Activated CD8-positive, alpha-beta memory T cell treated with anti-CD3 and anti-CD28 coated beads, Interleukin-2, amount 50 U/mL, for 1 hour (primary cell): ENCODE measurements around the gene CDO1.
"Not testable (repeated sequence)": the region's sequence is repeated elsewhere in the genome, so short reads cannot be mapped to it uniquely, and the experiment has no call there.

ENCODE experiments used
- DNase-seq: peaks from one replicate; pipeline ENCODE4 v3.0.0-alpha.2; 2020; ENCODE audit errors: extremely low read depth

The CDO1 gene

GRCh38 chr5:115829913-115830312, 13.5 kb upstream of the CDO1 start:
- no peak for DNase-seq

GRCh38 chr5:115825948-115826347, 9.5 kb upstream of the CDO1 start:
- no peak for DNase-seq

- not testable (repeated sequence) for DNase-seq
These were observed 8.5 kb upstream of the CDO1 start for GRCh38 chr5:115824983-115825382.

GRCh38 chr5:115820846-115821245, 4.4 kb upstream of the CDO1 start:
- no peak for DNase-seq

GRCh38 chr5:115818821-115819220, 2.4 kb upstream of the CDO1 start:
- no peak for DNase-seq

GRCh38 chr5:115817386-115817785, 927 bp upstream of the CDO1 start:
- no peak for DNase-seq

GRCh38 chr5:115815693-115816225, 700 bp downstream of the CDO1 start:
- DNase-seq: no peak

GRCh38 chr5:115815006-115815692, 1.3 kb downstream of the CDO1 start:
- no peak for DNase-seq

- DNase-seq: no peak
These were observed 2.7 kb downstream of the CDO1 start for GRCh38 chr5:115813719-115814118.

GRCh38 chr5:115812372-115812771, 4.1 kb downstream of the CDO1 start:
- DNase-seq: no peak

GRCh38 chr5:115811406-115811805, 5.1 kb downstream of the CDO1 start:
- no peak for DNase-seq

GRCh38 chr5:115810761-115811160, 5.7 kb downstream of the CDO1 start:
- no peak for DNase-seq

- DNase-seq: no peak
These were observed 6.5 kb downstream of the CDO1 start for GRCh38 chr5:115809946-115810345.

GRCh38 chr5:115808066-115808465, 8.4 kb downstream of the CDO1 start:
- DNase-seq: not testable (repeated sequence)

GRCh38 chr5:115807654-115808052, 8.8 kb downstream of the CDO1 start:
- DNase-seq: no peak

- DNase-seq: no peak
These were observed 9.3 kb downstream of the CDO1 start for GRCh38 chr5:115806986-115807653.

GRCh38 chr5:115801984-115802383, 14.5 kb downstream of the CDO1 start:
- DNase-seq: no peak

- no peak for DNase-seq
These were observed 15.3 kb downstream of the CDO1 start for GRCh38 chr5:115801152-115801551.

GRCh38 chr5:115800108-115800507, 16.4 kb downstream of the CDO1 start:
- no peak for DNase-seq

GRCh38 chr5:115798252-115798651, 18.2 kb downstream of the CDO1 start:
- DNase-seq: no peak

- no peak for DNase-seq
These were observed 19.8 kb downstream of the CDO1 start for GRCh38 chr5:115796656-115797055.

GRCh38 chr5:115795700-115796099, 20.8 kb downstream of the CDO1 start:
- DNase-seq: no peak

- DNase-seq: no peak
These were observed 28.0 kb downstream of the CDO1 start for GRCh38 chr5:115788440-115788839.
